Inflammatory macrophage treated with lipopolysaccharide for 4 hours (primary cell): ENCODE results near the gene SLC25A11.

ENCODE experiments used
- DNase-seq: peaks from one replicate; pipeline ENCODE4 v3.0.0-alpha.2; 2020

Gene SLC25A11

GRCh38 chr17:4893721-4894560 is 45.9 kb downstream of the SLC25A11 start:
- no peak for DNase-seq

- no peak for DNase-seq
These were observed 46.6 kb downstream of the SLC25A11 start for GRCh38 chr17:4893272-4893671.

- no peak for DNase-seq
These were observed 47.2 kb downstream of the SLC25A11 start for GRCh38 chr17:4892499-4893221.

GRCh38 chr17:4891411-4892410 is 48.1 kb downstream of the SLC25A11 start:
- DNase-seq: no peak

- DNase-seq: no peak
These were observed 52.3 kb downstream of the SLC25A11 start for GRCh38 chr17:4887581-4887980.
